ENCODE measurements around the gene RNF186. TPM values are rescaled to one million over a fixed set of nuclear protein-coding genes. Genes with fewer than 3 reads are reported as not detected.

The RNF186 gene
- polyA plus RNA-seq, 1 donor (not counting 4 experiments of a cell fraction or from before 2014, with no cell fraction given) = not detected

DNA sequence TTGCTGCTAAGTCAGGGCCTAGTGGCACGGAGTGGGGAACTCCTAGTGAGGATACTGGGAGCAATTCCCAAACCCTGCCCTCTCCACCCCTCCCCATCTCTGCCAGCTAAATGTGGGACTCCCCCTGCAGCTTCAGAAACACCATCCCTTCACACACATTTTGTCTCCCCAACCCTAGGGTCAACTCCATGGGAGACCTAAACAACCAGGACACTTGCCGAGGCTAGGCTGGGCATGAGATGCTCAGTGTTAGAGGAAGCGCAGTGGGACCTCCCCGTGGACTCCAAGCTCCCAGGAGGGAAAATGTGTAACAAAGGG is 1.5 kb downstream of the RNF186 start:
- H2AFZ ChIP-seq (ENCODE audit: control insufficient read depth, low read length) = no peak overlapping the region
- H3K4me2 ChIP-seq (ENCODE audit: control insufficient read depth, extremely low read depth, insufficient read depth, low read depth, low read length) = no peak overlapping the region
- no peaks in the 10 kb centered on the region for H4K20me1 ChIP-seq (ENCODE audit: control insufficient read depth, extremely low read depth, insufficient read depth, low read length)
- H3K27me3 ChIP-seq (ENCODE audit: control insufficient read depth, extremely low read depth, insufficient read depth, low read length) = peaks cover 9% of the 10 kb centered on the region
- no peaks in the 10 kb centered on the region for H3K9me3 ChIP-seq (ENCODE audit: control insufficient read depth, low read depth, low read length)
- no peaks in the 10 kb centered on the region for H3K9me1 ChIP-seq (ENCODE audit: control insufficient read depth, extremely low read depth, insufficient read depth, low read length)
- H3K4me1 ChIP-seq (ENCODE audit: control insufficient read depth, extremely low read depth, insufficient read depth, low read length) = no peaks in the 10 kb centered on the region
- H3K4me3 ChIP-seq (ENCODE audit: control insufficient read depth in 2 of 3, extremely low read depth in 1 of 3, insufficient read depth in 2 of 3, low read depth in 1 of 3, low read length in 3 of 3) = no peak overlapping the region
- TF ChIP-seq EZH2 (IDR thresholded peaks at IDR 0.05; ENCODE audit: low read length) = no peak
- TF ChIP-seq, protein P1, sequence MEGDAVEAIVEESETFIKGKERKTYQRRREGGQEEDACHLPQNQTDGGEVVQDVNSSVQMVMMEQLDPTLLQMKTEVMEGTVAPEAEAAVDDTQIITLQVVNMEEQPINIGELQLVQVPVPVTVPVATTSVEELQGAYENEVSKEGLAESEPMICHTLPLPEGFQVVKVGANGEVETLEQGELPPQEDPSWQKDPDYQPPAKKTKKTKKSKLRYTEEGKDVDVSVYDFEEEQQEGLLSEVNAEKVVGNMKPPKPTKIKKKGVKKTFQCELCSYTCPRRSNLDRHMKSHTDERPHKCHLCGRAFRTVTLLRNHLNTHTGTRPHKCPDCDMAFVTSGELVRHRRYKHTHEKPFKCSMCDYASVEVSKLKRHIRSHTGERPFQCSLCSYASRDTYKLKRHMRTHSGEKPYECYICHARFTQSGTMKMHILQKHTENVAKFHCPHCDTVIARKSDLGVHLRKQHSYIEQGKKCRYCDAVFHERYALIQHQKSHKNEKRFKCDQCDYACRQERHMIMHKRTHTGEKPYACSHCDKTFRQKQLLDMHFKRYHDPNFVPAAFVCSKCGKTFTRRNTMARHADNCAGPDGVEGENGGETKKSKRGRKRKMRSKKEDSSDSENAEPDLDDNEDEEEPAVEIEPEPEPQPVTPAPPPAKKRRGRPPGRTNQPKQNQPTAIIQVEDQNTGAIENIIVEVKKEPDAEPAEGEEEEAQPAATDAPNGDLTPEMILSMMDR (optimal IDR thresholded peaks at IDR 0.05 in 1 of 3, IDR thresholded peaks at IDR 0.05 in 1 of 3, conservative IDR thresholded peaks at IDR 0.05 in 1 of 3; ENCODE audit: extremely low read depth in 1 of 3, insufficient read depth in 2 of 3, low read length in 3 of 3) = no peak
- H3K27ac ChIP-seq (ENCODE audit: control insufficient read depth, insufficient read depth, low read length) = no peak overlapping the region
- no peak for DNase-seq (ENCODE audit: low read depth, low spot score)
- H3K36me3 ChIP-seq (ENCODE audit: control insufficient read depth in 2 of 2, extremely low read depth in 1 of 2, insufficient read depth in 2 of 2, low read length in 2 of 2) = no peaks in the 10 kb centered on the region
- FAIRE-seq = no peak
- dilution Hi-C loops (cut with MboI; ENCODE audit: extremely low pct_ligation_motif_present, low sequenced_read_pairs) = no loop called here
- H3K79me2 ChIP-seq (ENCODE audit: control insufficient read depth, insufficient read depth, low read length) = no peaks in the 10 kb centered on the region
- no peak overlapping the region for H3K9ac ChIP-seq (ENCODE audit: control insufficient read depth, extremely low read depth, insufficient read depth, low read length)

DNA sequence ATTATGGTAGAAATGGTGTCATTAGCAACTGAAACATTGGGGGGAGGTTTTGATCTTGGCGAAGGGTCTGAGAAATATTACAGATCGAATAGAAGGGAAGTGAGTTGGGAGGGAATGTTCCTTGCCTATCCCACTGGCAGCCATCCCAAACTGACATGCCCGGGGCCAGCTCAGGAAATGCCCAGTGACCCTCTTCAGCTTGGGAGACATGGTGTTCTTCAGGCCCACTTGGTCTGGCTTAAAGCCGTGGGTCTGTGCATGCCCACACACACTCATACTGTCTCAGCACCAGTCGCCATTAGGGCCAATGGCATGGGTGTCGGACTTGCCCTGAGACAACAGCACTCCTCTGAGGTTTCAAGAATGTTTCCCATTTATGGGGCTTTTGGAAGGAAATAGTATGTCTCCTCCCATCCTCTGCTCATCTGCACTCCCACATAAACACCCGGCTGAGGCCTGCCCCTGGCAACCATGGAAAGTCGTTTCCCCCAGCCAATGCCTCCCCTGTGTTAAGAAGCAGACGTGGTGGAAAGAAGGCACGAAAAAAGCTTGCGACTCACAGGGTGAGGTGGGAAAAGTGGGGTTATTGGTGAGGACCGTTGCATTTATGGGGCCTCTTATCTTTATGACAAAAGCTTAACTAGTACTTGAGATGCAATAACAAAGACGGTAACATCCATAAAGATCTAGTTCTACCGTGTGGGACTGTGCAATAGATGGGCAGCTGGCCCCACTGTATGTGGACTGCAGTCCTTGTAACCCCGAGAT is 2.0 kb downstream of the RNF186 start:
- dilution Hi-C loops (cut with MboI; ENCODE audit: extremely low pct_ligation_motif_present, low sequenced_read_pairs) = no loop called here
- Histone ChIP-seq H2AFZ (ENCODE audit: control insufficient read depth, low read length) (no peak overlapping the region), H3K27ac (ENCODE audit: control insufficient read depth, insufficient read depth, low read length) (no peak overlapping the region), H3K27me3 (ENCODE audit: control insufficient read depth, extremely low read depth, insufficient read depth, low read length) (peaks cover 9% of the 10 kb centered on the region), H3K9me3 (ENCODE audit: control insufficient read depth, low read depth, low read length) (no peaks in the 10 kb centered on the region), H3K9me1 (ENCODE audit: control insufficient read depth, extremely low read depth, insufficient read depth, low read length) (no peaks in the 10 kb centered on the region), H3K4me1 (ENCODE audit: control insufficient read depth, extremely low read depth, insufficient read depth, low read length) (no peaks in the 10 kb centered on the region), H3K9ac (ENCODE audit: control insufficient read depth, extremely low read depth, insufficient read depth, low read length) (no peak overlapping the region), H3K79me2 (ENCODE audit: control insufficient read depth, insufficient read depth, low read length) (no peaks in the 10 kb centered on the region), H4K20me1 (ENCODE audit: control insufficient read depth, extremely low read depth, insufficient read depth, low read length) (no peaks in the 10 kb centered on the region), H3K36me3 (ENCODE audit: control insufficient read depth in 2 of 2, extremely low read depth in 1 of 2, insufficient read depth in 2 of 2, low read length in 2 of 2) (no peaks in the 10 kb centered on the region), H3K4me2 (ENCODE audit: control insufficient read depth, extremely low read depth, insufficient read depth, low read depth, low read length) (no peak overlapping the region), H3K4me3 (ENCODE audit: control insufficient read depth in 2 of 3, extremely low read depth in 1 of 3, insufficient read depth in 2 of 3, low read depth in 1 of 3, low read length in 3 of 3) (no peak overlapping the region)
- DNase-seq (ENCODE audit: low read depth, low spot score) (no peak), FAIRE-seq (no peak)
- TF ChIP-seq, protein P1 (optimal IDR thresholded peaks at IDR 0.05 in 1 of 3, IDR thresholded peaks at IDR 0.05 in 1 of 3, conservative IDR thresholded peaks at IDR 0.05 in 1 of 3; ENCODE audit: extremely low read depth in 1 of 3, insufficient read depth in 2 of 3, low read length in 3 of 3) = no peak
- TF ChIP-seq EZH2 (IDR thresholded peaks at IDR 0.05; ENCODE audit: low read length) = no peak
